Astrocyte of the spinal cord (primary cell): Measurements from ENCODE around the gene NRIP1.

ENCODE experiments used
- DNase-seq: peaks from one replicate; pipeline ENCODE4 v3.0.0; 2011; ENCODE audit warnings: low read depth, low spot score
- H3K4me3 ChIP-seq: 2 replicates; pipeline ENCODE4 v1.5.1; 2011; ENCODE audit warnings: low read depth, mild to moderate bottlenecking, low read length, moderate library complexity
- in situ Hi-C: cut with HindIII; loops from 2 replicates; pipeline ENCODE4 v1.10.0; 2017; ENCODE audit warnings: low sequenced_read_pairs
- TF ChIP-seq, protein P1 (sequence below): IDR thresholded peaks from 2 replicates; pipeline ENCODE4 v1.5.1; 2012; ENCODE audit warnings: low read depth, mild to moderate bottlenecking, low read length, inconsistent platforms

Gene NRIP1

DNA sequence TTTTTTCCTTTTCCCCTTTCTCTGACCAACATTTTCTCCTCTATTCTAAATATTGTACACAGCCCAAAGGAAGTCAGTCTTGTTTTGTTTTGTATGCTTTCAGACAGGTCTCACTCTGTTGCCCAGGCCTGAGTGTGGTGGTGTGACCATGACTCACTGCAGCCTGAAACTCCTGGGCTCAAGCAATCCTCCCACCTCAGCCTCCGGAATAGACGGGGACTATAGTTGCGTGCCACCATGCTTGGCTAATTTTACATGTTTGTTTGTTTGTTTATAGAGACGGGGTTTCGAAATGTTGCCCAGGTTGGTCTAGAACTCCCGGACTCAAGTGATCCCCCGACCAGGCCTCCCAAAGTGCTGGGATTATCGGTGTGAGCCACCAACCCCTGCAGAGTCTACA is 72.8 kb downstream of the NRIP1 start:
- no peak overlapping the region for H3K4me3 ChIP-seq
- TF ChIP-seq, protein P1, sequence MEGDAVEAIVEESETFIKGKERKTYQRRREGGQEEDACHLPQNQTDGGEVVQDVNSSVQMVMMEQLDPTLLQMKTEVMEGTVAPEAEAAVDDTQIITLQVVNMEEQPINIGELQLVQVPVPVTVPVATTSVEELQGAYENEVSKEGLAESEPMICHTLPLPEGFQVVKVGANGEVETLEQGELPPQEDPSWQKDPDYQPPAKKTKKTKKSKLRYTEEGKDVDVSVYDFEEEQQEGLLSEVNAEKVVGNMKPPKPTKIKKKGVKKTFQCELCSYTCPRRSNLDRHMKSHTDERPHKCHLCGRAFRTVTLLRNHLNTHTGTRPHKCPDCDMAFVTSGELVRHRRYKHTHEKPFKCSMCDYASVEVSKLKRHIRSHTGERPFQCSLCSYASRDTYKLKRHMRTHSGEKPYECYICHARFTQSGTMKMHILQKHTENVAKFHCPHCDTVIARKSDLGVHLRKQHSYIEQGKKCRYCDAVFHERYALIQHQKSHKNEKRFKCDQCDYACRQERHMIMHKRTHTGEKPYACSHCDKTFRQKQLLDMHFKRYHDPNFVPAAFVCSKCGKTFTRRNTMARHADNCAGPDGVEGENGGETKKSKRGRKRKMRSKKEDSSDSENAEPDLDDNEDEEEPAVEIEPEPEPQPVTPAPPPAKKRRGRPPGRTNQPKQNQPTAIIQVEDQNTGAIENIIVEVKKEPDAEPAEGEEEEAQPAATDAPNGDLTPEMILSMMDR, result no peak
- in situ Hi-C loops, result no loop called here
- DNase-seq, result no peak

DNA sequence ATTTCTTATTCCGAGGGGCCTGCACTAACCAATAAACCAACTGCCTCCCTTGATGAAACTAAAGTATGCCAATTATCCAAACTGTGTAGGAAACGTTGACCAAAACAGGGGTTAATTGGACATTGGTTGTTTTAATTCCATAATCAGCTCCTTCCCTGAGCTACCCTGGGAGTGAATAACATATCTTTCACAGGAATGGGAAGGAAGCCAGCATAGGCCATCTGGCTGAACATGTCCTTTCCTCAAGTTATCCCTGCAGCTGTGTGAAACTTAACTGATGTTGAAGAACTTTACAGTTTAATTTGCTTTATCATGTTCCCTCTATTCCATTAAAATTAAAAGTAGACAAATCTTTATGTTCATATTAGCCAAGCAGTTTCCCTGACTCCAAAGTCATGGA is 75.4 kb downstream of the NRIP1 start:
- no peak for DNase-seq
- in situ Hi-C loops, result no loop called here

DNA sequence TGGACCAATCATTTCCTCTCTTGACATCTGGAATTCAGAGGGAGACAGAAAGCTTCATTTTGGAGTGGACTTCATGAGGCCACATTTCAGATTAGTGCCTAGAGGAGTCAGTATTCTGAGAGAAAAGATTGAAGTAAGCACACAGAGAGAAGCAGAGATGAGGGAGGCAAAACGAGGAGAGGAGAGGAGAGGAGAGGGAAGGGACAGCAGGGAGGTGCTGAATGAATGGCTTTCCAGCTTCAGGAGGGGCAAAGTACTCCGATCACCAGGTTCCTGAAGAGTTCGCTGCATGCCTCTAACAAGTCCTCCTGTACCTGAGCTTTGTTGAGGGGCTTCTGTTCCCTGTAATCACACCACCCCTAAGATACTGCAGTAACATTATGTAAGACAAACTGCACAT is 76.0 kb downstream of the NRIP1 start:
- no peak overlapping the region for H3K4me3 ChIP-seq
- TF ChIP-seq, protein P1, result no peak
- in situ Hi-C loops, result no loop called here
- no peak for DNase-seq

More for the DNA sequence above, 75.4 kb downstream of the NRIP1 start:
- TF ChIP-seq, protein P1, result no peak
- no peak overlapping the region for H3K4me3 ChIP-seq

DNA sequence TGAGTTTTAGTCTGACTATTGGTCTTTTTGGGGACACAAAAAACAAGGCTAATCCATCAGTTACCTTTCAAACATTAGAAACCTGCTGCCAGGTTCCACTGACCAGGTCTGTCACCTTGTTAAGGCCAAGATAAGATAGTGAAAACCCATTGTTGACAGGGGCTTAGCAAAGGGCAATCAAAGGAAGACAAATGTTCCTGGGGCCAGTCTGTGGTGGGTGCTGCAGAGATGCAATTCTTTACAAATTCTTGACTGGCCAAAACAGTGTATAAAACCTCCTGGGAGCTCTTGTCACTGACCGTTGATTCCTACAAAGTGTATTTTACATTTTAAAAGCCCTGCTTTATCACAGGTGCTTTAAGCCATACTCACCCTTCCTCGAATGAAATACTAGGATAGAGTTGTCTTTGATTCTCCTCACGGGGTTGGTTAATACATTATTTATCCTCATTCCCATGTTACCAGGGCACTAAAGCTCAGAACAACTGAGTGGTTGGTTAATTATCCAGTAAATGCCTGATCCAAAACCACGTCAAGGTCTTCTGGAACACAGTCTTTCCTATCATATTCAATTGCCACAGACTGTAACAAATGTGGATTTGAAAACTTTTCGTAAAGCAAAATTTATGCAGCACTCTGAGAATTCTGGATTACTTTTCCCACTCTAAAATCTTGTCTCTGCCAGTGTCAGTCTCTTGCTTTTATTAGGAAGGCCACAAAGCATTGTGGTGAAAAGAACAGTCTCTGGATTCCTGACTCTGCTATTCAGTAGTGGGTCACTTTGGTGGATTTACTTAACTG is 77.2 kb downstream of the NRIP1 start:
- H3K4me3 ChIP-seq, result no peak overlapping the region
- TF ChIP-seq, protein P1, result no peak
- in situ Hi-C loops, result no loop called here
- DNase-seq, result no peak

DNA sequence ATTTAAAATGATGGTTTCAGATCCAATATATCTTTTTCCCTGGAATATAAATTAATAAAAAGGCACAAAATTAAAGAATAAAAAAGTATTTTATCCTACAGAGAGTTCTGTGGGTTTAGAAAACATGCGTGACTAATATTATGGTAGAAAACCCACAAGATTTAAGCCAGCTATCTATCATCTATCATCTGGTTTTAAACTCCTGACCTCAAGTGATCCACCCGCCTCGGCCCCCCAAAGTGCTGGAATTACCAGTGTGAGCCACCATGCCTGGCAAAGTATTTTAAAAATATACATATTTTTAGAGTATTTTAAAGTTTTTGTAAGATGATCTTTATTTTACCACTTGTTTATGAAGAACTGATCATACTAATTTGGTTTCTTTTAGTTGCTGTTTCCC is 79.5 kb downstream of the NRIP1 start:
- H3K4me3 ChIP-seq, result no peak overlapping the region
- in situ Hi-C loops, result no loop called here
- TF ChIP-seq, protein P1, result no peak
- DNase-seq, result no peak

DNA sequence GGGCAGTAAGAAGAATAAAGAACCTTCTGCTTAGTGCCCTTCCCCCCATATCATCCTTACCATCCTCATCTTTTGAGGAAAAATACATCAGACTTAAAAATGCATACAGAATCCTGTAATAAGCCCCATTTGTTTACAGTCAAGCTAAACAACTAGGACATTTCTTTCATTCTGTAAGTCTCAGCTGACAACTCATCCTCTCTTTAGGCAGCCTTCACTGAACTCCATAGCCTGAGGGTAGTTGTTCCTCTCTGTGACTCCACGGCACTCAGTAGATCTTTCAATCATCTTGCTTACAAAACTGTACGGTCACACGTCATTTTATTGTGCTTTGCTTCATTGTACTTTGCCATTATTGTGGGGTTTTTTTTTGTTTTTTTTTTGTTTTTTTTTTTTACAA is 82.5 kb downstream of the NRIP1 start:
- in situ Hi-C loops, result no loop called here
- DNase-seq, result no peak
- TF ChIP-seq, protein P1, result no peak
- H3K4me3 ChIP-seq, result no peak overlapping the region
